HepG2 (cell line): ENCODE results near the gene PDCD10. TPM values are rescaled to one million over a fixed set of nuclear protein-coding genes. Genes with fewer than 3 reads are reported as not detected.
A peak's percentile ranks its signal among the peaks of the same experiment; 100 is the strongest.

Source experiments
- CC2D1A ChIP-seq: sonication (generic); formaldehyde crosslinking; IDR thresholded peaks from 2 replicates; pipeline ENCODE4 v1.8.1; 2023; ENCODE audit warnings: mild to moderate bottlenecking, missing genetic modification reagents
- CCDC6 ChIP-seq: sonication (generic); formaldehyde crosslinking; IDR thresholded peaks from 2 replicates; pipeline ENCODE4 v1.8.1; 2022; ENCODE audit warnings: mild to moderate bottlenecking, missing genetic modification reagents, moderate library complexity
- DMTF1 ChIP-seq: sonication (generic); formaldehyde crosslinking; IDR thresholded peaks from 2 replicates; pipeline ENCODE4 v1.4.0; 2020; ENCODE audit warnings: mild to moderate bottlenecking, missing genetic modification reagents
- HNF1B ChIP-seq: sonication (generic); formaldehyde crosslinking; IDR thresholded peaks from 2 replicates; pipeline ENCODE4 v1.5.1; 2020; ENCODE audit warnings: mild to moderate bottlenecking, moderate library complexity, missing genetic modification reagents
- MAF1 ChIP-seq: sonication (generic); formaldehyde crosslinking; IDR thresholded peaks from 2 replicates; pipeline ENCODE4 v1.5.0; 2020; ENCODE audit warnings: missing genetic modification reagents, borderline replicate concordance
- MAX ChIP-seq: IDR thresholded peaks from 2 replicates; pipeline ENCODE4 v1.6.1; 2012; ENCODE audit warnings: inconsistent platforms
- MED13 ChIP-seq: sonication (generic); formaldehyde crosslinking; IDR thresholded peaks from 2 replicates; pipeline ENCODE4 v1.5.0; 2020; ENCODE audit warnings: missing genetic modification reagents
- MED8 ChIP-seq: sonication (generic); formaldehyde crosslinking; IDR thresholded peaks from 2 replicates; pipeline ENCODE4 v1.8.1; 2023; ENCODE audit warnings: mild to moderate bottlenecking, missing genetic modification reagents; ENCODE audit not compliant: insufficient replicate concordance
- MEIS2 ChIP-seq: sonication (generic); formaldehyde crosslinking; IDR thresholded peaks from 2 replicates; pipeline ENCODE4 v1.9.0; 2021; ENCODE audit warnings: mild to moderate bottlenecking, missing genetic modification reagents
- MLXIP ChIP-seq: sonication (generic); formaldehyde crosslinking; IDR thresholded peaks from 2 replicates; pipeline ENCODE4 v1.9.0; 2021; ENCODE audit warnings: missing genetic modification reagents, borderline replicate concordance
- PHF5A ChIP-seq: IDR thresholded peaks from one replicate; pipeline ENCODE4 v1.6.1; 2018; ENCODE audit warnings: low read depth, missing genetic modification reagents; ENCODE audit not compliant: unreplicated experiment
- TRIM24 ChIP-seq: sonication (generic); formaldehyde crosslinking; IDR thresholded peaks from 2 replicates; pipeline ENCODE4 v1.8.0; 2022; ENCODE audit warnings: mild to moderate bottlenecking, missing genetic modification reagents
- ZBTB33 ChIP-seq: sonication (generic); formaldehyde crosslinking; IDR thresholded peaks from 2 replicates; pipeline ENCODE4 v1.4.0; 2020; ENCODE audit warnings: missing genetic modification reagents
- ZFP62 ChIP-seq: sonication (generic); formaldehyde crosslinking; IDR thresholded peaks from 2 replicates; pipeline ENCODE4 v1.4.0; 2020; ENCODE audit warnings: missing genetic modification reagents
- ZNF251 ChIP-seq: sonication (generic); formaldehyde crosslinking; IDR thresholded peaks from 2 replicates; pipeline ENCODE4 v1.9.0; 2021; ENCODE audit warnings: mild to moderate bottlenecking, missing genetic modification reagents
- ZNF446 ChIP-seq: sonication (generic); formaldehyde crosslinking; IDR thresholded peaks from 2 replicates; pipeline ENCODE4 v1.5.0; 2020; ENCODE audit warnings: mild to moderate bottlenecking, missing genetic modification reagents
- ZNF563 ChIP-seq: sonication (generic); formaldehyde crosslinking; IDR thresholded peaks from 2 replicates; pipeline ENCODE4 v1.8.0; 2022; ENCODE audit warnings: mild to moderate bottlenecking, moderate library complexity, missing genetic modification reagents
- ZNF567 ChIP-seq: sonication (generic); formaldehyde crosslinking; IDR thresholded peaks from 2 replicates; pipeline ENCODE4 v1.8.1; 2023; ENCODE audit warnings: mild to moderate bottlenecking, missing genetic modification reagents, borderline replicate concordance
- ZNF678 ChIP-seq: sonication (generic); formaldehyde crosslinking; IDR thresholded peaks from 2 replicates; pipeline ENCODE4 v1.4.0; 2020; ENCODE audit warnings: mild to moderate bottlenecking, missing genetic modification reagents
- polyA plus RNA-seq, 8 experiments: library from polyadenylated mRNA; depleted of rRNA in 3 of 8; stranded (reverse) in 7 of 8; unstranded in 1 of 8; fragments of >200 nt; fragmentation: Illumina TruSeq in 4 of 8; extraction: Trizol in 4 of 8; gene quantifications; 2 replicates each; pipeline versions ENCODE4 v1.2.1 to v1.2.3, GENCODE V29; 2011 to 2016; ENCODE audit warnings: low read depth in 4 of 8, missing spikeins in 1 of 8, mixed read lengths in 1 of 8; ENCODE audit not compliant: insufficient read depth in 1 of 8
- total RNA-seq, 5 experiments: library from RNA; depleted of rRNA; stranded (reverse); fragments of >200 nt; fragmentation: Illumina TruSeq; extraction: Trizol; gene quantifications; 2 replicates each; pipeline ENCODE4 v1.2.3, GENCODE V29; 2016; ENCODE audit warnings: low read depth in 1 of 5

Gene PDCD10
- total and polyA plus RNA-seq, 2 of the 13 experiments (the other 11 are each of a cell fraction or from before 2014, with no cell fraction given), result 48.5 to 53.9 TPM

GRCh38 chr3:167735233-167736138, 794 bp upstream of the PDCD10 start, which contains the start of gene SERPINI1 (continued):
- TF ChIP-seq DMTF1 (CRISPR knock-in tag) (no peak), ZNF251 (CRISPR knock-in tag) (peak; percentile 76; the same call in 1 of the 2 replicates), HNF1B (CRISPR knock-in tag) (0 out of 2 replicates have a peak, but pooled peaks have one; percentile 53), MAX (peak; percentile 16; the same call in 1 of the 2 replicates), ZFP62 (no peak), MED13 (CRISPR knock-in tag) (no peak), MEIS2 (peak; percentile 32; the same call in 1 of the 2 replicates), CC2D1A (CRISPR knock-in tag) (no peak), ZNF567 (0 out of 2 replicates have a peak, but pooled peaks have one; percentile 61), ZBTB33 (CRISPR knock-in tag) (no peak), ZNF446 (CRISPR knock-in tag) (no peak), MLXIP (CRISPR knock-in tag) (no peak; the same call in 1 of the 2 replicates), ZNF563 (CRISPR knock-in tag) (no peak), MAF1 (no peak), PHF5A (CRISPR knock-in tag) (no peak), MED8 (CRISPR knock-in tag) (no peak), ZNF678 (CRISPR knock-in tag) (no peak), TRIM24 (no peak), CCDC6 (CRISPR knock-in tag) (peak; percentile 87)
